Measurements from ENCODE around the gene RSPRY1. TPM values are rescaled to one million over a fixed set of nuclear protein-coding genes. Genes with fewer than 3 reads are reported as not detected.

RSPRY1 gene
- total and polyA plus RNA-seq, 2 of the 8 experiments (the other 6 are each of a cell fraction or from before 2014, with no cell fraction given), result 11.5 to 32.5 TPM

DNA sequence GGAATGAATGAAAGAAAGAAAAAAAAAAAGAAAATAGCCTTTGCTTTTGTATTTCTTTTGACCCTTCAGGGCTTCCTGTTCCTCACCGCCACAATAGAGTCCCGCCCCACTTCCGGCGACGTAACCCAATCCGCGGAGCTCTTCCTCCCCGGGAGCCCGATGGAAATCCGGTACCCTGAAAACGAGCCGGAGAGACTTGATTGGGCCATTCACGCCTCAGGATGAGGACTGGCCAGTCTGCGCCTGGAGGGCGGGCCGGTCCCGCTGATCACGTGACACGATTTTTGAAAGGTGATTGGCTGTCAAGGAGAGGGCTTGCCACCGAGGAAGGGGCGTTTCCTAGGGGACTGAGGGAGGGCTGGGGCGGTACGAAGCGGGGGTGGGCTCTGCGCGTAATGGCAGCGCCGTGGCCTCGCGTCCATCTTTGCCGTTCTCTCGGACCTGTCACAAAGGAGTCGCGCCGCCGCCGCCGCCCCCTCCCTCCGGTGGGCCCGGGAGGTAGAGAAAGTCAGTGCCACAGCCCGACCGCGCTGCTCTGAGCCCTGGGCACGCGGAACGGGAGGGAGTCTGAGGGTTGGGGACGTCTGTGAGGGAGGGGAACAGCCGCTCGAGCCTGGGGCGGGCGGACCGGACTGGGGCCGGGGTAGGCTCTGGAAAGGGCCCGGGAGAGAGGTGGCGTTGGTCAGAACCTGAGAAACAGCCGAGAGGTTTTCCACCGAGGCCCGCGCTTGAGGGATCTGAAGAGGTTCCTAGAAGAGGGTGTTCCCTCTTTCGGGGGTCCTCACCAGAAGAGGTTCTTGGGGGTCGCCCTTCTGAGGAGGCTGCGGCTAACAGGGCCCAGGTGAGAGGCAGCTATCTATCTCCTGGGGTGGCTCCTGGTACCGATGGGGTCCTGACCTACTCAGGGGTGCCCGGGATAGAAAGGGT lies at the start of gene RSPRY1, which contains the start of gene PSME3IP1 (continued):
- TF ChIP-seq RAD21 (IDR thresholded peaks at IDR 0.05 in 1 of 2, conservative IDR thresholded peaks at IDR 0.05 in 1 of 2; ENCODE audit: low read depth in 2 of 2, low read length in 2 of 2) (no peak), PHF8 (conservative IDR thresholded peaks at IDR 0.05; ENCODE audit: low read depth, low read length) (peak; percentile 63), BACH1 (IDR thresholded peaks at IDR 0.05; ENCODE audit: low read length) (no peak), RBBP5 (IDR thresholded peaks at IDR 0.05; ENCODE audit: borderline replicate concordance, low read depth, low read length) (peak; percentile 37; the same call in 1 of the 2 replicates), ASH2L (IDR thresholded peaks at IDR 0.05; ENCODE audit: low read length) (peak; percentile 25), GABPA (IDR thresholded peaks at IDR 0.05; ENCODE audit: borderline replicate concordance, insufficient read depth, low read length) (peak; percentile 74; the same call in 1 of the 2 replicates), RXRA (IDR thresholded peaks at IDR 0.05; ENCODE audit: insufficient read depth, low read depth, low read length) (no peak), SAP30 (IDR thresholded peaks at IDR 0.05; ENCODE audit: insufficient read depth, insufficient replicate concordance, low read length) (peak; percentile 68), CREB1 (IDR thresholded peaks at IDR 0.05) (peak; percentile 92), E2F6 (IDR thresholded peaks at IDR 0.05) (no peak; the same call in 1 of the 2 replicates), YY1 (IDR thresholded peaks at IDR 0.05; ENCODE audit: low read depth, low read length) (peak; percentile 91), BRCA1 (IDR thresholded peaks at IDR 0.05; ENCODE audit: low read depth, low read length) (no peak), TAF1 (IDR thresholded peaks at IDR 0.05; ENCODE audit: low read depth, low read length) (peak; percentile 44), CBX8 (IDR thresholded peaks at IDR 0.05; ENCODE audit: borderline replicate concordance, low read depth, low read length) (no peak), EGR1 (IDR thresholded peaks at IDR 0.05; ENCODE audit: borderline replicate concordance, low read depth, low read length) (peak; percentile 52; the same call in 1 of the 2 replicates), KDM4A (IDR thresholded peaks at IDR 0.05; ENCODE audit: low read depth, low read length, severe bottlenecking) (peak; percentile 51), SIN3A (conservative IDR thresholded peaks at IDR 0.05 in 1 of 2, IDR thresholded peaks at IDR 0.05 in 1 of 2; ENCODE audit: low read depth in 1 of 2, low read length in 2 of 2) (peak in 1 of 2 experiments; percentile 31; a peak in 2 of 4 replicates)
- TF ChIP-seq, protein P1, sequence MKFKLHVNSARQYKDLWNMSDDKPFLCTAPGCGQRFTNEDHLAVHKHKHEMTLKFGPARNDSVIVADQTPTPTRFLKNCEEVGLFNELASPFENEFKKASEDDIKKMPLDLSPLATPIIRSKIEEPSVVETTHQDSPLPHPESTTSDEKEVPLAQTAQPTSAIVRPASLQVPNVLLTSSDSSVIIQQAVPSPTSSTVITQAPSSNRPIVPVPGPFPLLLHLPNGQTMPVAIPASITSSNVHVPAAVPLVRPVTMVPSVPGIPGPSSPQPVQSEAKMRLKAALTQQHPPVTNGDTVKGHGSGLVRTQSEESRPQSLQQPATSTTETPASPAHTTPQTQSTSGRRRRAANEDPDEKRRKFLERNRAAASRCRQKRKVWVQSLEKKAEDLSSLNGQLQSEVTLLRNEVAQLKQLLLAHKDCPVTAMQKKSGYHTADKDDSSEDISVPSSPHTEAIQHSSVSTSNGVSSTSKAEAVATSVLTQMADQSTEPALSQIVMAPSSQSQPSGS (IDR thresholded peaks at IDR 0.05; ENCODE audit: low read length), result no peak
- TF ChIP-seq, protein P2, sequence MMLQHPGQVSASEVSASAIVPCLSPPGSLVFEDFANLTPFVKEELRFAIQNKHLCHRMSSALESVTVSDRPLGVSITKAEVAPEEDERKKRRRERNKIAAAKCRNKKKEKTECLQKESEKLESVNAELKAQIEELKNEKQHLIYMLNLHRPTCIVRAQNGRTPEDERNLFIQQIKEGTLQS (IDR thresholded peaks at IDR 0.05; ENCODE audit: insufficient read depth, low read depth, low read length), result 0 out of 2 replicates have a peak, but pooled peaks have one; percentile 45

Measured in H1 (cell line).